T1000 (cell line): ENCODE results near the gene GPRC5D.

Experiments used
- DNase-seq: peaks from one replicate; lab custom pipeline; 2025; ENCODE audit warnings: mixed read lengths; lab: John Stamatoyannopoulos, UW

Gene GPRC5D

DNA sequence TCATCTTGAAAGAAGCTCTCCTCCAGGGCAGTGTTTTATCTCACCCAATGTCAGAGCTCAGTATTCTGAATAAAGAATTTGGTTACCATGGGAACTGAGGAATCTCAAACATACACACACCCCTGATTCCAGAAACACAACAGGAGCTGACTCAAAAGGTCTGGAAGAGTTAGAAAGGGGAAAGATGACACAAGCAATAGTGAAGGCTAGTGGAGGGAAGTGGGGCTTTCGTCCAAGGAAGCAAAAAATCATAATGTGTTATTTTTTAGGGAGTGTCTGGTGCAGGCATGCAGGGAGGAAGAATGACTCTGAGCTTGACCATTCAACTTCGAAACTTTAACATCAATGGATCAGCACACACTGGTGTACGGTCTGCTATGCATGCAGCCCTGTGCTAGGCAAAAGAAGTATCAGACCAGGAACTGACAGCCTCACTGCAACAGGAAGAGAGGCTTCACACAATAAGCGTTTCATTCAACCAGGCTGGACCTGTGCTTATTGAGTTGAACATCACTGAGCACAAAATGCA is 27.8 kb upstream of the GPRC5D start:
- DNase-seq, result peak; percentile 47

- DNase-seq, result no peak
Measured at GRCh38 chr12:12979126-12979525, 27.2 kb upstream of the GPRC5D start.

GRCh38 chr12:12977231-12977630 is 25.3 kb upstream of the GPRC5D start:
- DNase-seq, result no peak

DNA sequence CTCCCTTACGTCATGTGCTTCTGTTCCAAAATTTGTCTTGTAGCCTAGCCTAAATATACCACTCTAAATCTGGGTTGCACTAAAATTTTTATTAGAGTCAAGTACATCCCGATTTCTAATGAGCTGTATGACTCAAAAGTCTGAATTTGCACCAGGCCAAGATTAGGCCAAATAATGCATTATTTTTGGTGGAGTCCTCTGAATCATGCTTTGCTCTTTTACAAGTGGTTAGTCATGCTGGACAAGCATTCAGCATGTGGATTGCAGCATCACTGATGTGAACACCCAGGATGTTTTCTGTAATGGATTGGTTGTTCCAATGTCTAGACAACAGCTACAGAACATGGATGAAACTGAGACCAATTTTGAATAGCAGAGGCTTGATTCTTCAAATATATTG is 24.4 kb upstream of the GPRC5D start:
- peak; percentile 29 for DNase-seq

DNA sequence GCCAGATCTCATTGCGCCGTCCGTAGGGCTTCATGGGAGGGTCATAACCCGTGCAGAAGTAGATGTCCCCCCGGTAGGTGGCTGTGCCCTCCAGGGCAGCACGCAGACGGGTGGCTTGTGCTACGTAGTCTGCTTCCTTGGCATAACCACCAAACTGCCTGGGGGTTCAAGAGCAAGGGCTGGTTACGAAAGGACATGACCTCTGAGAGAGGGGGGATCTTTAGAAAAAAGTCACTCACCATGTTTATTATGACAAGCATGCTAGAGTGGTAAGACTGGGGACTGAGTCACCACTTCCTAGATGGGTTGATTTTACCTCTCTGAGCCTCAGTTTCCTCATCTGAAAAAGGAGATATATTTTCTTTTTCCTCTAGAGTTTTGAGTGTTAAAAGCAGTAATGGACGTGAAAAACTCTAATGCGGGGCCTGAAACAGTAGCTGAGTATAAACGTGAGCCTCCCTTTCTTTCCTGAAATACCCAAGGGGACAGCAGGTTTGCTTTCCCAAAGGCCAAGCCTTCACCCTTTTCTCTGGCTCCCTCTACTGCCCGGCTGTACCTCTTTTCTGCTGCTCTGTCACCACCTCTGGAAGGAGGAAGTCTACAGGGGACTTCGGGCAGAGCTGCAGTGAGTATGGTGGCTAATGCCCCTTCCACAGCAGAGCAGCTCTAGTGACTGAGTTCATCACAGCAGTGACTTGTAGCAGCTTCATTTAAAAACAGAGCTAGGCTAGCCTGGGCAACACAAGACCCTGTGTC is 23.5 kb upstream of the GPRC5D start:
- no peak for DNase-seq

DNA sequence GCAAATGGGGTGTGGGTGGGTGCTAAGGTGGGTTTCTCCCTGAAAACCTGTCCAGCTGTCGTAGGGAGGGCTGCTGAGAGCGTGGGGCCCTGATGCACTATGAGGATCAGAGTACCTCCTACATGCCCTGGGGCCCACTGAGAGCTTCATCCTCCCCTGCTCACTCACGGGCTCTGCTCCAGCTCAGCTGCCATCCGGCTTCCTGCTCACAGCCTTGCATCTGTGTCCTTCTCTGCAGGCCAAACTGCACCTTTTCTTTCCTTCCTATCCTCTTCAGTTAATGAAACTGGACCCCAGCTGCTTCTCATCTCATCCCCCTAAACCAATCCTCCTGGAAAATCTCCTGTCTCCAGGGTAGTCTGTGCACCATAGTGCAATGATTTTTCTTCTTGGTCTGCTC is 22.2 kb upstream of the GPRC5D start:
- DNase-seq, result no peak

DNA sequence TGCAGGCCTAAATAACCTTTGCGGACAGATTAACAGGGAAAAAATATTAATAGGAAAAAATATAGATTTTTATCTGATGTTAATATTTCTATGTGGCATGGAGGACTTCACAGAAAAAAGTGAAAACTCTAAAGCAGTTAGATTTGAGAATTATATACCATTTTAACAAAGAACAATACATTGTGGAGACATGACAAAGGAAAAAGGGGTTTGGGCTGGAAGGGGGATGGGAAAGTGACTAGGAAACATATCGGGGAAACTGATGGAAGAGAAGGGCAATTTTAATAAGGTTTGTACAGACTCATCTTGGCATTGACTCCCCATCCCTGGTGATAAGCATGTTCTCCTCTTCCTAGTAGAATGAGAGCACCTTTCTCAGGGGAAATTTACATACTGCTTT is 21.0 kb upstream of the GPRC5D start:
- no peak for DNase-seq

DNA sequence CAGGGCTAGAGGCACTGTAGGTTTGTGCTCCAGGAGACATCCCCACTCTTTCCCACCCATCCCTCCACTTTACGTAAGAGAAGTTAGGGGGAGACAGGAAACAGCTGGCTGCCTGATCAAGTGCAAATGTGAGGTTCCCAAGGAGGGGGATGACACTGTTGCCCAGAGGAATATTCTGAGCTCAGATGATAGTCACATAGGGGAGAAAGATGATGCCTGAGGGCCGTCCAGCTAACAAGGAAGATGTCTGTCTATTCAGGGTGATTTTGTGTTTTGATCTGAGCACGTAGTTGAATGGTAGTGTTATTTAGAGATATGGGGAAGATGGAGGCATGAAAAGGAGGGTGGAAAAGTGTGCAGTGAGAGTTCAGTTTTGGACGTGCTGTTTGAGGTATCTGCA is 13.9 kb upstream of the GPRC5D start:
- no peak for DNase-seq

- no peak for DNase-seq
Measured at GRCh38 chr12:12964255-12964654, 12.3 kb upstream of the GPRC5D start.

DNA sequence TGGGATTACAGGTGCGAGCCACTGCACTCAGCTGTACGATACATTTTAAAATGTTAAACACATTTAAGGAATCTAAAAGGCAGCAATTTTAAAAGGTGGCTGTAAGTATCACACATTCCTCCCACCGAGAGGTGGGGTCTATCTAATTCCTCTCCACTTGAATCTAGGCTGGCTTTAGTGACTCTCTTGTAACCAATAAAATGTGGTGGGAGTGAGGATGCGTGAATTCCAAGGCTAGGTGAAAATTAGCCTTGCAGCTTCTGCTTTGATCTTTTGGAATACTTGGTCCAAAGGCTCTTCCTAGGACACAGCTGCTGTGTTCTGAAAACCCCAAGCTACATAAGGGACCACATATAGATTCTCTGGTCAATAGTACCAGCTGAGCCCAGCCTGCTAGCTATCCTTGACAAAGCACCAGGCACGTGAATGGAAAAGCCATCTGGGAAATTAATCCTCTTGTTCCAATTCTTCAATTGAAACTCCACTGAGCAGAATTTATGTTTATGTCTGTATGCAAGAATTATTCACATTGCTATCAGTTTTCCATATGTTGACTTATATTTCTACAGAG is 8.8 kb upstream of the GPRC5D start:
- no peak for DNase-seq

DNA sequence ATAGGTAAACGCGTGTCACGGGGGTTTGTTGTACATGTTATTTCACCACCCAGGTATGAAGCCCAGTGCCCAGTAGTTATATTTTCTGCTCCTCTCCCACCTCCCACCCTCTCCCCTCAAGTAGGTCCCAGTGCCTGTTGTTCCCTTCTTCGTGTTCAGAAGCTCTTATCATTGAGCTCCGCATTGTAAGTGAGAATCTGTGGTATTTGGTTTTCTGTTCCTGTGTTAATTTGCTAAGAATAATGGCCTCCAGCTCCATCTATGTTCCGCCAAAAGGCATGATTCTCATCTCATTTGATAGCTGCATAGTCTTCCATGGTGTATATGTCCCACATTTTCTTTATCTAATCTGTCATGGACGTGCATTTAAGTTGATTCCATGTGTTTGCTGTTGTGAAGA is 6.9 kb upstream of the GPRC5D start:
- DNase-seq, result no peak

GRCh38 chr12:12954878-12955625 is 3.1 kb upstream of the GPRC5D start:
- DNase-seq, result no peak

DNA sequence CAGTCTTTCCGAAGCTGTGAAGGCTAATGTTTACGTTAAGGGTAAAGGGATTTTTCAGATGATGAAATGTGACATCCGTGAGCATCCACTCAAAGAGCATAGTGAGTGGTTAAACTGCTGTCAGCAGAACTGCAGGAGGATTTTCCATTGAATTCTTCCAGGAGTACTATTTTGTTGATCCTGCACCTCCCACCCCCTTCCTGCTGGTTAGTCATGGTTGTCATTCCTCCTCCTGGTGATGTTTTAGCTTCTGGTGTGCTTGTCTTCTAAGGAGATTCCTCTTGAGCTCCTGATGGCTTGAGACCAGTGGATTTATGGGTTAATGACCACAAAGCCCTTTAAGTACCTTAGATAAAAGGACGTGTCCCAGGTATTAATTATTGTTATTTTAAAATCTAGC is 2.4 kb upstream of the GPRC5D start:
- no peak for DNase-seq

DNA sequence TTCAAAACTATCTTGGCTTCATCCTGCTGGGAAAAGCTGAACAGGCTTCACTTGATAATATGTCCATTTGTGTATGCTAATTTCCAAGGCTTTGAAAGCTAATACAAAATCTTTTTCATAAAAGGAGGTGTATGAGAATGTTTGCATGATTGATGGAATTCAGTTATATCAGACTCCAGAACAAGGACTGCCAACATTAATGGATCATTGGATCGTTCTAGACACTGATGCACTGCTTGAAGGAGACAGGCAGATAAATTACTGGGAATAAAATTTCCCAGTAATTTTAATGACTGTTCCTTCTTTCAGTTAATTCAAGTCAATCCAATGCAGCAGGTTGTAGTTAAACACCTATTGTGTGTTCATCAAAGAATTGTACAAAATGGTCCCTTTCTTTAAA is 466 bp downstream of the GPRC5D start:
- DNase-seq, result no peak

DNA sequence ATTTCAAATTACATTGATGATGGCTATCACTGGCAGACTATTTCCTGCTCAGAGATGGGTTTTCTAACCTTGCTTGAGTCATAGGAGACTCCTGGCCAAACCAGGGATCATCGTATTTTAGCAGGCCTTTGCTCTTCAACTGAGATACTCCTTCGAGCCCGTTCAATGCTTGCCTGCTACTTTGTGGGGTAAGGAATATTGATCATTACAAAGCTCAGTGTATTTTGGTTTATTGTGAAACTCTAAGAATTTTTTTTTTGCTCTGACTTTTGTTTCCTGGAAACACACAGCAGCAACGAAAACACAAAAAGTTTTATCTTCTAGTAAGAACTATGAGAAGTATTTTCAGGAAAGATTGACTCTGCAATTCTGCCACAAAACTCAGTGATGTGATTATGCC is 4.1 kb downstream of the GPRC5D start:
- no peak for DNase-seq

- no peak for DNase-seq
Measured at GRCh38 chr12:12946686-12947355, 5.1 kb downstream of the GPRC5D start.

DNA sequence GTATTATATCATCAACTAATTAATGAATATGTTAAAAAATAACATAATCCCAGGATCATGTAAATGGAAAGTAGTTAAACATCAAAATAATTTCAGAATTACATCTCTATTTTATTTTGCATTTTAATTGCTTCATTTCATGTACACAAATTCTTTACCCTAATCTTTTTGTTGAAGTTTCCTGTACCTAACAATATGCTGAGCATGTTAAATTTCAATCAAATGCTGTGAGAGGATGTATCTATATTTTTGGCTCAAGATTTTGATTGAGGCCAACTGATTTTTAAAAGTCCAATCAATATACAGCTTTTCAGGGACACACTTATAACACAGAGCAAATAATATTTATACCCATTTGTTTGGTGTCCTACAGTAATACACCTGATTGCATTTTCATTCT is 6.4 kb downstream of the GPRC5D start:
- DNase-seq, result no peak

GRCh38 chr12:12943586-12944260 is 8.2 kb downstream of the GPRC5D start:
- DNase-seq, result no peak

DNA sequence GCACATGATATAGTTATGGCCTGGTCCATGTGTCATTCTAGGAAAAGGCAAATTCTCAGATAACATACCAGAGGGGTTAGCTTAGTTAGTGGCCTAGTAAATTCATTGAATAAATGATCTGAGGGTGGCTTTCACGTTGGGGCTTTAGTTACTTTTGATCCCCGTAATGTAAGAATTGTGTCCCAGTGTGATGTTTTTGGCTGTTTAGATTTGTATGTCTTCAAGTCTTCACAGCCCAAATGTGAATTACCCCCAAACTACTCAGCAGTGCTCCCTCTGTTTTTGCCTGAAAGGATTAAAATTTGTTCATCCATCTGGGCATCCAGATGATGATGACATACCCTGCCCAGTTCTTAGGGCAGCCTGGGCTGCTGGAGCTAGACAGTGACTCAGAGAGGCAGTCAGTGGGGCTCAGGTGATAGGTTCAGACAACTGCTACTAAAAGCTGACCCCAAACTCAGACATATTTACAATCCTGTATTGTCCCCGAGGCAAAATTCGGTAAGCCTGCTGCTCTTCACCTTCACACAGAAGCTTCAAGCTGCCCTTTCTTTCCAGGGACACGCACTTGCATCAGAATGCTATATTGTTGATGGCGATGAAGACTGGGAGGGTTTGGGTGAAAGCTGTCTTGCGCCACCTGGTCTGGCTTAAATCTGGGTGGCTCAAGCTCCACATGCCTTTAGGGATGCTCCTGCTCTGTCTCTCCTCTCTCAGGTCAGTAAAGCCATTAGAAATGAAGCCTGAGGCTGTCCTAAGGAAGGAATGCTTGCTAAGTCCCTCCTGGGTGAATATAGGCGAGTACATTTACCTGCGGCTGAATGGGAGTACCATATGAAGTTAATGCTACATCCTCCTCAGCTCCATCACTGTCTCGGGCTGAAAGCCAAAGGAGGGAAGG is 10.3 kb downstream of the GPRC5D start:
- DNase-seq, result no peak

- no peak for DNase-seq
Measured at GRCh38 chr12:12939888-12940287, 12.1 kb downstream of the GPRC5D start.

- DNase-seq, result no peak
Measured at GRCh38 chr12:12938541-12938940, 13.4 kb downstream of the GPRC5D start.
